Ishikawa (cell line): ENCODE results near the gene PREX1.

ENCODE experiments used
- CREB1 ChIP-seq: IDR thresholded peaks from 2 replicates; pipeline ENCODE4 v1.6.1; 2012; ENCODE audit warnings: low read depth
- TAF1 ChIP-seq: IDR thresholded peaks from 2 replicates; pipeline ENCODE4 v1.6.1; 2012; ENCODE audit warnings: low read depth, mild to moderate bottlenecking
- TEAD4 ChIP-seq: IDR thresholded peaks from 2 replicates; pipeline ENCODE4 v1.6.1; 2012
- USF1 ChIP-seq: IDR thresholded peaks from 2 replicates; pipeline ENCODE4 v1.6.1; 2012
- YY1 ChIP-seq: IDR thresholded peaks from 2 replicates; pipeline ENCODE4 v1.6.1; 2012; ENCODE audit warnings: low read depth
- TF ChIP-seq, protein P1 (sequence below): IDR thresholded peaks from 2 replicates; pipeline ENCODE4 v1.6.1; 2012

GRCh38 chr20:48748556-48748955, 79.2 kb downstream of the PREX1 start:
- TF ChIP-seq TAF1 = no peak
- TF ChIP-seq TEAD4 = no peak
- no peak for TF ChIP-seq USF1
- TF ChIP-seq, protein P1, sequence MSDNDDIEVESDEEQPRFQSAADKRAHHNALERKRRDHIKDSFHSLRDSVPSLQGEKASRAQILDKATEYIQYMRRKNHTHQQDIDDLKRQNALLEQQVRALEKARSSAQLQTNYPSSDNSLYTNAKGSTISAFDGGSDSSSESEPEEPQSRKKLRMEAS = no peak
- no peak for TF ChIP-seq CREB1
- no peak for TF ChIP-seq YY1
